Activated gamma-delta T cell treated with anti-CD3 and anti-CD28 coated beads, Interleukin-2, amount 50 U/mL, for 16 hours (primary cell): ENCODE results near the gene LY6G5C.

Source experiments
- DNase-seq: peaks from one replicate; pipeline ENCODE4 v3.0.0-alpha.2; 2020; ENCODE audit warnings: low read depth

Gene LY6G5C

GRCh38 chr6:31639449-31639861 is 41.4 kb downstream of the LY6G5C start:
- no peak for DNase-seq

GRCh38 chr6:31639043-31639442 is 41.8 kb downstream of the LY6G5C start:
- DNase-seq, result no peak

GRCh38 chr6:31636698-31637596 is 43.9 kb downstream of the LY6G5C start:
- no peak for DNase-seq

GRCh38 chr6:31634969-31635575 is 45.8 kb downstream of the LY6G5C start:
- no peak for DNase-seq

GRCh38 chr6:31634131-31634530 is 46.7 kb downstream of the LY6G5C start:
- DNase-seq, result no peak

GRCh38 chr6:31633447-31633846 is 47.4 kb downstream of the LY6G5C start:
- no peak for DNase-seq

GRCh38 chr6:31632279-31632946 is 48.5 kb downstream of the LY6G5C start:
- DNase-seq, result no peak

- no peak for DNase-seq
These were observed 49.1 kb downstream of the LY6G5C start for GRCh38 chr6:31631681-31632278.

GRCh38 chr6:31631209-31631608 is 49.7 kb downstream of the LY6G5C start:
- no peak for DNase-seq

GRCh38 chr6:31630177-31630934 is 50.5 kb downstream of the LY6G5C start:
- no peak for DNase-seq

GRCh38 chr6:31629014-31629413 is 51.9 kb downstream of the LY6G5C start:
- no peak for DNase-seq

- no peak for DNase-seq
These were observed 53.1 kb downstream of the LY6G5C start for GRCh38 chr6:31627690-31628287.

- DNase-seq, result no peak
These were observed 53.9 kb downstream of the LY6G5C start for GRCh38 chr6:31626952-31627351.
